Prostate gland (tissue), 2 donors: ENCODE results near the gene MARK2.

Experiments used
- CTCF ChIP-seq, 4 experiments: fragments of 200-600 bp in 2 of 4; fragments of 450-650 bp in 2 of 4; sonication (generic) in 2 of 4; IDR thresholded peaks; 1 replicate in 3 of 4; 2 replicates in 1 of 4; pipeline ENCODE4 v1.5.1; 2016 to 2019; ENCODE audit warnings: antibody characterized with exemption in 4 of 4, mild to moderate bottlenecking in 2 of 4, moderate library complexity in 2 of 4
- POLR2A ChIP-seq: fragments of 450-650 bp; IDR thresholded peaks from one replicate; pipeline ENCODE4 v1.6.1; 2016; ENCODE audit warnings: antibody characterized with exemption, mild to moderate bottlenecking
- POLR2AphosphoS5 ChIP-seq: sonication (generic); formaldehyde crosslinking; IDR thresholded peaks from one replicate; pipeline ENCODE4 v1.6.1; 2017; ENCODE audit warnings: antibody characterized with exemption

GRCh38 chr11:63791495-63792167 is 47.3 kb upstream of the MARK2 start:
- TF ChIP-seq CTCF (IDR thresholded peaks at IDR 0.05) (no peak), POLR2AphosphoS5 (no peak), POLR2A (no peak)
